Testis (tissue), 3 donors: ENCODE data around the gene CBLN3. TPM values are rescaled to one million over a fixed set of nuclear protein-coding genes. Genes with fewer than 3 reads are reported as not detected.

Source experiments
- DNase-seq: peaks from one replicate; pipeline ENCODE4 v3.0.0-alpha.2; 2019
- H3K27ac ChIP-seq, 2 donors: fragments of 200-600 bp; sonication (generic); one replicate each; pipeline ENCODE4 v1.5.1; 2019
- H3K27me3 ChIP-seq: fragments of 200-600 bp; sonication (generic); one replicate; pipeline ENCODE4 v1.5.1; 2019
- H3K36me3 ChIP-seq: fragments of 200-600 bp; sonication (generic); one replicate; pipeline ENCODE4 v1.5.1; 2017; ENCODE audit warnings: low read depth; ENCODE audit errors: missing control alignments
- H3K4me1 ChIP-seq: fragments of 200-600 bp; sonication (generic); one replicate; pipeline ENCODE4 v1.5.1; 2019
- H3K4me3 ChIP-seq, 2 donors: fragments of 200-600 bp; sonication (generic); one replicate each; pipeline ENCODE4 v1.5.1; 2017 to 2019
- H3K9me3 ChIP-seq: fragments of 200-600 bp; sonication (generic); one replicate; pipeline ENCODE4 v1.5.1; 2017
- POLR2A ChIP-seq: fragments of 450-650 bp; IDR thresholded peaks from one replicate; pipeline ENCODE4 v1.6.1; 2017; ENCODE audit warnings: antibody characterized with exemption, mild to moderate bottlenecking, moderate library complexity
- WGBS, 2 donors: methylation state at CpG; one replicate each; pipeline ENCODE4 v1.1.5; 2018; 5-methylcytosine and 5-hydroxymethylcytosine counted together
- intact Hi-C: fragments of 100-400 bp; cut with DNase I; formaldehyde crosslinking; loops from one replicate; pipeline ENCODE4 v1.15.1; 2023; ENCODE audit warnings: low total_unique reads
- polyA plus RNA-seq: library from polyadenylated mRNA; stranded (reverse); fragments of 350-450 nt; fragmentation: Illumina TruSeq; extraction: RNeasy Lipid Tissue Mini Kit (QIAGEN cat#74804); gene quantifications from one replicate; pipeline ENCODE4 v1.2.3, GENCODE V29; 2014; ENCODE audit warnings: low read depth, low replicate concordance; ENCODE audit not compliant: insufficient read depth
- total RNA-seq, 2 donors: library from RNA; depleted of rRNA; stranded (reverse); fragments of >200 nt; gene quantifications; one replicate each; pipeline ENCODE4 v1.2.3, GENCODE V29; 2016
- TF ChIP-seq, protein P1 (sequence below), 3 experiments: fragments of 450-650 bp in 2 of 3; fragments of 200-600 bp in 1 of 3; sonication (generic) in 1 of 3; IDR thresholded peaks; one replicate each; pipeline ENCODE4 v1.5.1; 2016 to 2019; ENCODE audit warnings: antibody characterized with exemption in 3 of 3, mild to moderate bottlenecking in 2 of 3, moderate library complexity in 1 of 3

Gene CBLN3
- total and polyA plus RNA-seq, 3 donors from 2014 or later, result 9.0 to 17.0 (median 13.5) TPM

GRCh38 chr14:24422261-24422660 lies 7.2 kb downstream of the CBLN3 start:
- TF ChIP-seq, protein P1, sequence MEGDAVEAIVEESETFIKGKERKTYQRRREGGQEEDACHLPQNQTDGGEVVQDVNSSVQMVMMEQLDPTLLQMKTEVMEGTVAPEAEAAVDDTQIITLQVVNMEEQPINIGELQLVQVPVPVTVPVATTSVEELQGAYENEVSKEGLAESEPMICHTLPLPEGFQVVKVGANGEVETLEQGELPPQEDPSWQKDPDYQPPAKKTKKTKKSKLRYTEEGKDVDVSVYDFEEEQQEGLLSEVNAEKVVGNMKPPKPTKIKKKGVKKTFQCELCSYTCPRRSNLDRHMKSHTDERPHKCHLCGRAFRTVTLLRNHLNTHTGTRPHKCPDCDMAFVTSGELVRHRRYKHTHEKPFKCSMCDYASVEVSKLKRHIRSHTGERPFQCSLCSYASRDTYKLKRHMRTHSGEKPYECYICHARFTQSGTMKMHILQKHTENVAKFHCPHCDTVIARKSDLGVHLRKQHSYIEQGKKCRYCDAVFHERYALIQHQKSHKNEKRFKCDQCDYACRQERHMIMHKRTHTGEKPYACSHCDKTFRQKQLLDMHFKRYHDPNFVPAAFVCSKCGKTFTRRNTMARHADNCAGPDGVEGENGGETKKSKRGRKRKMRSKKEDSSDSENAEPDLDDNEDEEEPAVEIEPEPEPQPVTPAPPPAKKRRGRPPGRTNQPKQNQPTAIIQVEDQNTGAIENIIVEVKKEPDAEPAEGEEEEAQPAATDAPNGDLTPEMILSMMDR (IDR thresholded peaks at IDR 0.05), result no peak
- no peak for TF ChIP-seq POLR2A
- no peak for DNase-seq
- no peaks in the 10 kb centered on the region for H3K27me3 ChIP-seq
- WGBS, 2 donors, result 88 to 89% methylated on average over 4 of the region's 4 CpGs
- no peak overlapping the region for H3K27ac ChIP-seq
- peaks cover 8% of the 10 kb centered on the region for H3K4me1 ChIP-seq
- H3K9me3 ChIP-seq, result no peaks in the 10 kb centered on the region
- intact Hi-C loops, result no loop called here
- H3K4me3 ChIP-seq, result no peak overlapping the region
- no peaks in the 10 kb centered on the region for H3K36me3 ChIP-seq

GRCh38 chr14:24418492-24418873 lies 11.0 kb downstream of the CBLN3 start:
- Histone ChIP-seq H3K4me3 (no peak overlapping the region), H3K27me3 (no peaks in the 10 kb centered on the region), H3K9me3 (no peaks in the 10 kb centered on the region), H3K27ac (no peak overlapping the region), H3K36me3 (no peaks in the 10 kb centered on the region), H3K4me1 (peaks cover 3% of the 10 kb centered on the region)
- 71 to 75% methylated on average over 6 of the region's 6 CpGs for WGBS, 2 donors
- TF ChIP-seq, protein P1 (IDR thresholded peaks at IDR 0.05), result no peak
- TF ChIP-seq POLR2A, result no peak
- intact Hi-C loops, result no loop called here
- no peak for DNase-seq

GRCh38 chr14:24417832-24418491 lies 11.5 kb downstream of the CBLN3 start:
- no peak for DNase-seq
- no peak for TF ChIP-seq POLR2A
- TF ChIP-seq, protein P1 (IDR thresholded peaks at IDR 0.05), result no peak
- Histone ChIP-seq H3K27me3 (no peaks in the 10 kb centered on the region), H3K9me3 (no peaks in the 10 kb centered on the region), H3K4me1 (peaks cover 3% of the 10 kb centered on the region), H3K27ac (no peak overlapping the region), H3K36me3 (no peaks in the 10 kb centered on the region), H3K4me3 (no peak overlapping the region)
- intact Hi-C loops, result no loop called here
- WGBS, 2 donors, result 80 to 90% methylated on average over 3 to 6 of the region's 6 CpGs

DNA sequence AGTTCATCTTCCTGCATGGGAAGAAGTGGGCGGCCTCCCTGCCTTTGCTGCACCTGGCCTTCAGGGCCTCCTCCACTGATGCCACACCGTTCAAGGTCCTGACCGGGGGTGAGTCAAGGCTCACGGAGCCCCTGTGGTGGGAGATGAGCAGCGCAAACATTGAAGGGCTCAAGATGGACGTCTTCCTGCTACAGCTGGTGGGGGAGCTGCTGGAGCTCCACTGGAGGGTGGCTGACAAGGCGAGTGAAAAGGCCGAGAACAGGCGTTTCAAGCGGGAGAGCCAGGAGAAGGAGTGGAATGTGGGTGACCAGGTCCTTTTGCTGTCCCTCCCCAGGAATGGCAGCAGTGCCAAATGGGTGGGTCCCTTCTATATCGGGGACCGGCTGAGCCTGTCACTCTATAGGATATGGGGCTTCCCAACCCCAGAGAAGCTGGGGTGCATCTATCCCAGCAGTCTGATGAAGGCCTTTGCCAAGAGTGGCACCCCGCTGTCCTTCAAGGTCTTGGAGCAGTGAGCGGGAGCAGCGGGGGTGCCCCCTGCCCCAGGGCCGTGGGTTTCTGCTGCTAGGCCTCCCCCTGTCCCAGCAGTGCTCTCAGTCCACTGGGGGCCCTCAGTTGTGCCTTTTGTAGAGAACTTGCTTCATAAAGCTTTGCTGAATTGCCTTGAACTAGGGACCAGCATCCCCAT lies 12.4 kb downstream of the CBLN3 start:
- intact Hi-C loops, result no loop called here
- Histone ChIP-seq H3K4me3 (no peak overlapping the region), H3K27ac (no peak overlapping the region), H3K9me3 (no peaks in the 10 kb centered on the region), H3K36me3 (no peaks in the 10 kb centered on the region), H3K4me1 (peaks cover 3% of the 10 kb centered on the region), H3K27me3 (no peaks in the 10 kb centered on the region)
- no peak for DNase-seq
- TF ChIP-seq POLR2A, result no peak
- TF ChIP-seq, protein P1 (IDR thresholded peaks at IDR 0.05), result no peak
- 82 to 100% methylated on average over 1 to 16 of the region's 16 CpGs for WGBS, 2 donors
